Brain microvascular endothelial cell (primary cell): ENCODE data around the gene TCF7L1.

ENCODE experiments used
- DNase-seq: peaks from one replicate; pipeline ENCODE4 v3.0.0-alpha.2; 2020
- H3K27ac ChIP-seq: fragments of 250-450 bp; sonication (Bioruptor Pico); 2 replicates; pipeline ENCODE4 v1.5.1; 2020; ENCODE audit warnings: mild to moderate bottlenecking, moderate library complexity
- H3K27me3 ChIP-seq: fragments of 250-450 bp; sonication (Bioruptor Pico); replicated peaks from 2 replicates; pipeline ENCODE4 v1.5.1; 2020; ENCODE audit warnings: mild to moderate bottlenecking
- H3K36me3 ChIP-seq: fragments of 250-450 bp; sonication (Bioruptor Pico); replicated peaks from 2 replicates; pipeline ENCODE4 v1.5.1; 2020; ENCODE audit warnings: mild to moderate bottlenecking
- H3K4me3 ChIP-seq: 2 replicates; pipeline ENCODE4 v1.5.1; 2011; ENCODE audit warnings: low read depth, mild to moderate bottlenecking, control low read depth, low read length, moderate library complexity
- CTCF ChIP-seq: IDR thresholded peaks from 2 replicates; pipeline ENCODE4 v1.5.1; 2011; ENCODE audit warnings: low read depth, mild to moderate bottlenecking, moderate library complexity, low read length, control low read depth, inconsistent platforms; ENCODE audit errors: missing control alignments
- in situ Hi-C: cut with HindIII; loops from 2 replicates; pipeline ENCODE4 v1.10.0; 2017; ENCODE audit warnings: low sequenced_read_pairs, low pct_ligation_motif_present

Gene TCF7L1

GRCh38 chr2:85257970-85258605, 124.9 kb downstream of the TCF7L1 start:
- TF ChIP-seq CTCF, result no peak
- H3K27me3 ChIP-seq, result no peaks in the 10 kb centered on the region
- in situ Hi-C loops, result no loop called here
- no peak for DNase-seq
- no peak overlapping the region for H3K27ac ChIP-seq
- H3K36me3 ChIP-seq, result no peaks in the 10 kb centered on the region
- no peak overlapping the region for H3K4me3 ChIP-seq

DNA sequence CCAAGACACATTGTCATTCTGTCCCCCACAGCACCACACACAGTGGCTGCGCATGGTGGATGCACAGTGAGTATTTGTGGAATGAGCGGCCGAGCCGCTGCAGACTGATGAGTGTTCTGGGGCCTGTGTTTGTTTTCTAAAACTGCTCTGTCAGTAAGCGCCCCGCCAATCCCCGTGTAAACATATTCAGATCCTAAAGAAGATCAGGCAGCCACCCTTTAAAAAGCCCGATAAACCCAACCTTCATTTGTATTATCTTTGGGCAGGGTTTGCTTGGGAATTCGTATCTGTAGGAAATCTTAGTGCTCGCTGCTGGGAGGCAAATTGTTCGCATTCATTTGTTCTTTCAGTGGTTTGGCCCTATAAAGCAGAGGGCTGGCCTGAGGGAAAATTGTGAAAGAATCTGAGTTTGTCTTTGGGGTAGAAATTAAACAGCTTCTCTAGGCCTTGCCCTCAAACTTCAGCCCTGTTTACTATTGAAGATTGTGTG, 126.0 kb downstream of the TCF7L1 start:
- DNase-seq, result peak; percentile 39
- no peaks in the 10 kb centered on the region for H3K36me3 ChIP-seq
- H3K4me3 ChIP-seq, result no peak overlapping the region
- TF ChIP-seq CTCF, result no peak
- H3K27ac ChIP-seq, result peak overlapping the region; percentile 14
- no peaks in the 10 kb centered on the region for H3K27me3 ChIP-seq
- in situ Hi-C loops, result no loop called here

GRCh38 chr2:85259879-85260278, 126.7 kb downstream of the TCF7L1 start:
- Histone ChIP-seq H3K4me3 (no peak overlapping the region), H3K36me3 (no peaks in the 10 kb centered on the region), H3K27me3 (no peaks in the 10 kb centered on the region), H3K27ac (no peak overlapping the region)
- in situ Hi-C loops, result no loop called here
- TF ChIP-seq CTCF, result no peak
- no peak for DNase-seq

GRCh38 chr2:85263591-85263990, 130.4 kb downstream of the TCF7L1 start:
- no peak overlapping the region for H3K4me3 ChIP-seq
- TF ChIP-seq CTCF, result no peak
- DNase-seq, result no peak
- H3K27ac ChIP-seq, result no peak overlapping the region
- in situ Hi-C loops, result no loop called here
- H3K27me3 ChIP-seq, result no peaks in the 10 kb centered on the region
- no peaks in the 10 kb centered on the region for H3K36me3 ChIP-seq

GRCh38 chr2:85264471-85264870, 131.3 kb downstream of the TCF7L1 start:
- no peak overlapping the region for H3K4me3 ChIP-seq
- DNase-seq, result peak; percentile 26
- no peaks in the 10 kb centered on the region for H3K27me3 ChIP-seq
- no peak for TF ChIP-seq CTCF
- in situ Hi-C loops, result no loop called here
- no peak overlapping the region for H3K27ac ChIP-seq
- H3K36me3 ChIP-seq, result no peaks in the 10 kb centered on the region

GRCh38 chr2:85265304-85265703, 132.1 kb downstream of the TCF7L1 start:
- TF ChIP-seq CTCF, result no peak
- H3K27ac ChIP-seq, result no peak overlapping the region
- in situ Hi-C loops, result no loop called here
- H3K4me3 ChIP-seq, result no peak overlapping the region
- H3K36me3 ChIP-seq, result no peaks in the 10 kb centered on the region
- DNase-seq, result no peak
- no peaks in the 10 kb centered on the region for H3K27me3 ChIP-seq
